Gastrocnemius medialis (tissue), 4 donors: Measurements from ENCODE around the gene DHRSX.

ENCODE experiments used
- POLR2A ChIP-seq, 2 donors: fragments of 450-650 bp; IDR thresholded peaks; one replicate each; pipeline ENCODE4 v1.6.1; 2017; ENCODE audit warnings: antibody characterized with exemption in 2 of 2, mild to moderate bottlenecking in 2 of 2, moderate library complexity in 2 of 2
- TF ChIP-seq, protein P1 (sequence below), 5 experiments: fragments of 450-650 bp in 3 of 5; fragments of 200-600 bp in 2 of 5; sonication (generic) in 2 of 5; IDR thresholded peaks in 4 of 5; conservative IDR thresholded peaks in 1 of 5; 1 replicate in 4 of 5; 2 replicates in 1 of 5; pipeline ENCODE4 v1.5.1; 2016 to 2019; ENCODE audit warnings: antibody characterized with exemption in 5 of 5, mild to moderate bottlenecking in 3 of 5, moderate library complexity in 3 of 5

- TF ChIP-seq, protein P1, sequence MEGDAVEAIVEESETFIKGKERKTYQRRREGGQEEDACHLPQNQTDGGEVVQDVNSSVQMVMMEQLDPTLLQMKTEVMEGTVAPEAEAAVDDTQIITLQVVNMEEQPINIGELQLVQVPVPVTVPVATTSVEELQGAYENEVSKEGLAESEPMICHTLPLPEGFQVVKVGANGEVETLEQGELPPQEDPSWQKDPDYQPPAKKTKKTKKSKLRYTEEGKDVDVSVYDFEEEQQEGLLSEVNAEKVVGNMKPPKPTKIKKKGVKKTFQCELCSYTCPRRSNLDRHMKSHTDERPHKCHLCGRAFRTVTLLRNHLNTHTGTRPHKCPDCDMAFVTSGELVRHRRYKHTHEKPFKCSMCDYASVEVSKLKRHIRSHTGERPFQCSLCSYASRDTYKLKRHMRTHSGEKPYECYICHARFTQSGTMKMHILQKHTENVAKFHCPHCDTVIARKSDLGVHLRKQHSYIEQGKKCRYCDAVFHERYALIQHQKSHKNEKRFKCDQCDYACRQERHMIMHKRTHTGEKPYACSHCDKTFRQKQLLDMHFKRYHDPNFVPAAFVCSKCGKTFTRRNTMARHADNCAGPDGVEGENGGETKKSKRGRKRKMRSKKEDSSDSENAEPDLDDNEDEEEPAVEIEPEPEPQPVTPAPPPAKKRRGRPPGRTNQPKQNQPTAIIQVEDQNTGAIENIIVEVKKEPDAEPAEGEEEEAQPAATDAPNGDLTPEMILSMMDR (IDR thresholded peaks at IDR 0.05 in 4 of 5, conservative IDR thresholded peaks at IDR 0.05 in 1 of 5) = no peak
- no peak for TF ChIP-seq POLR2A (IDR thresholded peaks at IDR 0.05)
Observed at GRCh38 chrX:2340991-2341390, 159.8 kb downstream of the DHRSX start.
